Upper lobe of left lung (tissue), 6 donors: ENCODE measurements around the gene NBAS. TPM values are rescaled to one million over a fixed set of nuclear protein-coding genes. Genes with fewer than 3 reads are reported as not detected.

ENCODE experiments used
- ATAC-seq, 2 donors: fragments of 200-7000 bp; cut with Tn5 transposase; one replicate each; pipeline ENCODE4 v1.9.1; 2022; ENCODE audit warnings: mild to moderate bottlenecking in 2 of 2, moderate library complexity in 2 of 2; ENCODE audit not compliant: low FRiP score in 2 of 2
- DNase-seq, 2 donors: peaks; one replicate each; pipeline ENCODE4 v3.0.0-alpha.2; 2019 to 2020
- H3K27ac ChIP-seq, 4 donors: fragments of 200-600 bp; sonication (generic); one replicate each; pipeline ENCODE4 v1.5.1; 2016 to 2019
- H3K27me3 ChIP-seq, 4 donors: fragments of 200-600 bp; sonication (generic); one replicate each; pipeline ENCODE4 v1.5.1; 2017 to 2019
- H3K36me3 ChIP-seq, 4 donors: fragments of 200-600 bp; sonication (generic); one replicate each; pipeline ENCODE4 v1.5.1; 2016 to 2019
- H3K4me1 ChIP-seq, 4 donors: fragments of 200-600 bp; sonication (generic); one replicate each; pipeline ENCODE4 v1.5.1; 2018 to 2019
- H3K4me3 ChIP-seq, 4 donors: fragments of 200-600 bp; sonication (generic); one replicate each; pipeline ENCODE4 v1.5.1; 2017 to 2019; ENCODE audit warnings: mild to moderate bottlenecking in 2 of 4, moderate library complexity in 1 of 4
- H3K9me3 ChIP-seq, 4 donors: fragments of 200-600 bp; sonication (generic); one replicate each; pipeline ENCODE4 v1.5.1; 2018 to 2019
- CTCF ChIP-seq, 6 experiments: fragments of 450-650 bp in 4 of 6; fragments of 200-600 bp in 2 of 6; sonication (generic) in 2 of 6; IDR thresholded peaks; one replicate each; pipeline ENCODE4 v1.5.1; 2016 to 2019; ENCODE audit warnings: antibody characterized with exemption in 6 of 6
- EP300 ChIP-seq, 4 donors: sonication (generic); formaldehyde crosslinking; IDR thresholded peaks; one replicate each; pipeline ENCODE4 v1.5.1; 2017; ENCODE audit warnings: antibody characterized with exemption in 4 of 4, control low read depth in 2 of 4
- POLR2A ChIP-seq, 4 donors: fragments of 450-650 bp; IDR thresholded peaks; one replicate each; pipeline ENCODE4 v1.5.1; 2016 to 2017; ENCODE audit warnings: antibody characterized with exemption in 4 of 4, mild to moderate bottlenecking in 2 of 4
- POLR2AphosphoS5 ChIP-seq, 2 donors: sonication (generic); formaldehyde crosslinking; IDR thresholded peaks; one replicate each; pipeline ENCODE4 v1.5.1; 2017; ENCODE audit warnings: antibody characterized with exemption in 2 of 2
- WGBS, 2 donors: methylation state at CpG; one replicate each; pipeline ENCODE4 v1.1.5; 2017 to 2018; 5-methylcytosine and 5-hydroxymethylcytosine counted together
- total RNA-seq, 6 donors: library from RNA; depleted of rRNA in 4 of 6; stranded (reverse); fragments of >200 nt in 4 of 6; gene quantifications; one replicate each; pipeline versions ENCODE4 v1.1.0 to v1.2.1, GENCODE V29; 2016 to 2021
- donor health status: DM: no; HTN: no; CAD: no; lungs with moderate emphysema.
- donor health status: DM: no; HTN: yes; CAD: no; lungs with severe emphysema.

NBAS gene
- total RNA-seq, 6 donors from 2014 or later = 33.2 to 75.5 (median 43.1) TPM

DNA sequence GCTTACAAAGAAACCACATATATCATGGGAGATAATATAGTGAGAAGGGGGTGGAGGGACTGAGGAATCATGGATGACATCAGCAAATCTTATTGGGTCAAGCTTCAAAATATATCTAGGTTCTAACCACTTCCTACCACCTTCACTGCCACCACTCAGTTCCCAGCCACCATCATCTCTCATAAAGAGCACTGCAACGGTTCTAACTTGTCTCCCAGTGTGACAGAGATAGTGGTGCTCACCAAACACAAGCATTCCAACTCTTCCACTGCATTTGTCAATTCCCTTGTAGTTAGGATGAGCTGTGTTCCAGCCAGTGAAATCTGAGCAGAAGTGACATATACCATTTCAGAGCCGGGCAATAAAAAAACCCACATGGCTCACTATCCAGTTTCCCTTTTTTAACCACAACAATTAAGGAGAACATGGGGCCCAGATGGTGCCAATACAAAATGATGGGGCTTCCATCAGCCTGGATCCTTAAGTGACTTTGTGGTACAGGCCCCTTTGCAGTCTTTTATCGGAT lies 318.1 kb downstream of the NBAS start:
- DNase-seq (no peak), ATAC-seq (no peak)
- no peak overlapping the region for H3K4me3 ChIP-seq
- no peaks in the 10 kb centered on the region for H3K27me3 ChIP-seq
- peaks cover 0 to 3% (median 0%) of the 10 kb centered on the region in 4 donors for H3K36me3 ChIP-seq
- TF ChIP-seq POLR2AphosphoS5 (IDR thresholded peaks at IDR 0.05) = no peak
- no peak for TF ChIP-seq POLR2A (IDR thresholded peaks at IDR 0.05)
- no peak for TF ChIP-seq EP300 (IDR thresholded peaks at IDR 0.05)
- no peak for TF ChIP-seq CTCF (IDR thresholded peaks at IDR 0.05)
- peaks cover 0 to 6% (median 2%) of the 10 kb centered on the region in 4 donors for H3K4me1 ChIP-seq
- no peak overlapping the region for H3K27ac ChIP-seq
- WGBS, 2 donors = 74 to 81% methylated on average over 3 of the region's 3 CpGs
- no peaks in the 10 kb centered on the region for H3K9me3 ChIP-seq

- no peak for TF ChIP-seq CTCF (IDR thresholded peaks at IDR 0.05)
- no peak for TF ChIP-seq POLR2AphosphoS5 (IDR thresholded peaks at IDR 0.05)
- DNase-seq = no peak
- Histone ChIP-seq H3K27me3 (no peaks in the 10 kb centered on the region), H3K4me1 (peaks cover 0 to 5% (median 2%) of the 10 kb centered on the region in 4 donors), H3K4me3 (no peak overlapping the region), H3K27ac (no peak overlapping the region), H3K36me3 (peaks cover 0 to 3% (median 0%) of the 10 kb centered on the region in 4 donors), H3K9me3 (no peaks in the 10 kb centered on the region)
- WGBS, 2 donors = 73 to 77% methylated on average over 3 of the region's 3 CpGs
- ATAC-seq = no peak
These were observed 319.2 kb downstream of the NBAS start for GRCh38 chr2:15241929-15242328.

DNA sequence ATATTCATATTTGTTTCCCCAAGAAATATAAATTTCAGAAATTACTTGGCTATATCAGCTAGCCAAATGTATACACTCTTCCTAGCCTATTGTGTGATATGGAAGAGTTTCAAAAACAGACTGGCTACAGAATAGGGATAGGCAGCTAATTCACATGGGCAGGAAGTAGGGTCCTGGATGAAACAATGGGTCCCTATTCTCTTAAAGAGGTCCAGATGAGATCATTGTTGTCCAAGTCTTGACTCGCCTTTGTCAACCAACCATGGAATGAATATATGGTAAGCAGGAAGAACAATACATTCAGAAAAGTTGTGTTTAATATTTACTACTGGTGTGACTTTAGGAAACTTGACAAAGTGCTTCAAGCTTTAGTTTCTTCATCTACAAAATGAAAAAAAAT lies 319.9 kb downstream of the NBAS start:
- Histone ChIP-seq H3K27ac (no peak overlapping the region), H3K9me3 (no peaks in the 10 kb centered on the region), H3K4me1 (peaks cover 0 to 4% (median 0%) of the 10 kb centered on the region in 4 donors), H3K27me3 (no peaks in the 10 kb centered on the region), H3K4me3 (no peak overlapping the region), H3K36me3 (peaks cover 0 to 3% (median 0%) of the 10 kb centered on the region in 4 donors)
- WGBS, 2 donors = 82% methylated on average over 1 of the region's 1 CpG
- TF ChIP-seq CTCF (IDR thresholded peaks at IDR 0.05) = no peak
- no peak for TF ChIP-seq EP300 (IDR thresholded peaks at IDR 0.05)
- TF ChIP-seq POLR2AphosphoS5 (IDR thresholded peaks at IDR 0.05) = no peak
- no peak for TF ChIP-seq POLR2A (IDR thresholded peaks at IDR 0.05)
- ATAC-seq (no peak), DNase-seq (no peak)

DNA sequence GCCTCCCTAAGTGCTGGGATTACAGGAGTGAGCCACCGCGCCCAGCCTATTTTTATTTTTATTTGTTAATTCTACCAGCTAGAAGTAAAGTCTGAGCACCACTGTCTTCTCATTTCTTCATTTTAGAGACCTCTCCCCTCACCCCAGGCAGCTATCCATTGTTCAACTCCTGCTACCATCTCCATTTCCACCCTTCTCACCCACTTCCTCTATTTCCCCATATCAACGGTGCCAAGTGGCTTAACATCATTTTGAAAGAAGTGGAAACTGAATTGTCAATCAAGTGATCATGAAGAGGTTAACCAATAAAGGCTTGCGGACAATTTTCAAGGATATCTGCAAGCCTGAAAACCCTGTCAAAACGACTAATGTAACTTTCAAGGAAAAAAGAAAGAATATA lies 323.1 kb downstream of the NBAS start:
- no peaks in the 10 kb centered on the region for H3K27me3 ChIP-seq
- H3K4me1 ChIP-seq = peaks cover 0 to 4% (median 0%) of the 10 kb centered on the region in 4 donors
- peaks cover 0 to 12% (median 0%) of the 10 kb centered on the region in 4 donors for H3K36me3 ChIP-seq
- H3K9me3 ChIP-seq = no peaks in the 10 kb centered on the region
- no peak for ATAC-seq
- TF ChIP-seq POLR2A (IDR thresholded peaks at IDR 0.05) = no peak
- no peak for TF ChIP-seq CTCF (IDR thresholded peaks at IDR 0.05)
- TF ChIP-seq EP300 (IDR thresholded peaks at IDR 0.05) = no peak
- TF ChIP-seq POLR2AphosphoS5 (IDR thresholded peaks at IDR 0.05) = no peak
- H3K4me3 ChIP-seq = no peak overlapping the region
- WGBS, 2 donors = 80 to 86% methylated on average over 5 of the region's 5 CpGs
- no peak for DNase-seq
- no peak overlapping the region for H3K27ac ChIP-seq

DNA sequence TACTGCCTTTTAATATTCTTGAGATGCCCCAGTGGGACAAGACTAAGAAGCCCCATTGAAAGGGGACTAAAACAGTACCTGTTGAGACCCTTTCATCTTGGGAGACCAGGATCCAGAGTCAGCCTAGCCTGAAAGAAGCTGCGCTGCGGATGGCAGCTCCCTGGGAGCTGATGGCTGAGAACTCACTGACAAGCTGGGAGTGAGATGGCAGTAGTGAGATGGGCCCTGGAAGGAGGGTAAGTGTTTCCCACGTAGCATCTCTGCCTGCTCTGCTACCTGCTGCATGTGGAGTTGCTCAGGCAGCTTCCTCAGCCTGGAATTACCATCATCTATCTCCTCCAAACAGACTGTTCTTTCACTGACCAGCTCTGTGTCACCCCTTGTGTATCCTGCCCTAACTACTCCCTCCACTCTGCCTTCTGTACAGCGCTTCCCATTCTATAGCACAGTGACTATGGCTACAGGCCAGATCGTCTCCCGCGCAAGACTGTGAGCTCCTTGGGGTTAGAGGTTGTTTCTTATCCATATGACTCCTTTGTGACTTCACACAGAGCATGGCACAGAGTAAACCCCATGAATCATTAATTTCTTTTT lies 330.4 kb downstream of the NBAS start:
- 89% methylated on average over 7 of the region's 7 CpGs for WGBS, 2 donors
- Histone ChIP-seq H3K27ac (no peak overlapping the region), H3K27me3 (no peaks in the 10 kb centered on the region), H3K4me3 (no peak overlapping the region), H3K36me3 (peaks cover 0 to 12% (median 2%) of the 10 kb centered on the region in 4 donors), H3K9me3 (no peaks in the 10 kb centered on the region), H3K4me1 (no peaks in the 10 kb centered on the region)
- DNase-seq = no peak
- TF ChIP-seq EP300 (IDR thresholded peaks at IDR 0.05) (no peak), POLR2A (IDR thresholded peaks at IDR 0.05) (no peak), CTCF (IDR thresholded peaks at IDR 0.05) (no peak), POLR2AphosphoS5 (IDR thresholded peaks at IDR 0.05) (no peak)
- ATAC-seq = no peak
